PC-3 (cell line): ENCODE measurements around the gene SOS1.

Experiments
- EZH2 ChIP-seq: fragments of 300-600 bp; sonication (generic); IDR thresholded peaks from one replicate; pipeline ENCODE4 v1.6.1; 2017; ENCODE audit warnings: antibody characterized with exemption, mild to moderate bottlenecking, low read length; ENCODE audit not compliant: unreplicated experiment
- EZH2phosphoT487 ChIP-seq: fragments of 300-600 bp; sonication (generic); IDR thresholded peaks from 2 replicates; pipeline ENCODE4 v1.6.1; 2018; ENCODE audit warnings: mild to moderate bottlenecking, antibody characterized with exemption, low read length, borderline replicate concordance
- TF ChIP-seq, protein P1 (sequence below): fragments of 300-600 bp; sonication (generic); conservative IDR thresholded peaks from 2 replicates; pipeline ENCODE4 v1.5.1; 2017; ENCODE audit warnings: antibody characterized with exemption, low read depth, mild to moderate bottlenecking, low read length

DNA sequence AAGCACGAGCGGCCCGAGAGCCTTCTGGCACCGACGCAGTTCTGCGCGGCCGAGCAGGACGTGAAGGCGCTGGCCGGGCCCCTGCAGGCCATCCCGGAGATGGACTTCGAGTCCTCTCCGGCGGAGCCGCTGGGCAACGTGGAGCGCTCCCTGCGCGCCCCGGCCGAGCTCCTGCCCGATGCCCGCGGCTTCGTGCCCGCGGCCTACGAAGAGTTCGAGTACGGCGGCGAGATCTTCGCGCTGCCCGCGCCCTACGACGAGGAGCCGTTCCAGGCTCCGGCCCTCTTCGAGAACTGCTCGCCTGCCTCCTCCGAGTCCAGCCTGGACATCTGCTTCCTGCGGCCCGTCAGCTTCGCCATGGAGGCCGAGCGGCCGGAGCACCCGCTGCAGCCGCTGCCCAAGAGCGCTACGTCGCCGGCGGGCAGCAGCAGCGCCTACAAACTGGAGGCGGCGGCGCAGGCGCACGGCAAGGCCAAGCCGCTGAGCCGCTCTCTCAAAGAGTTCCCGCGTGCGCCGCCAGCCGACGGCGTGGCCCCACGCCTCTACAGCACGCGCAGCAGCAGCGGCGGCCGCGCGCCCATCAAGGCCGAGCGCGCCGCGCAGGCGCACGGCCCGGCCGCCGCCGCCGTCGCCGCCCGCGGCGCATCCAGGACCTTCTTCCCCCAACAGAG, 160.8 kb downstream of the SOS1 start:
- TF ChIP-seq, protein P1, sequence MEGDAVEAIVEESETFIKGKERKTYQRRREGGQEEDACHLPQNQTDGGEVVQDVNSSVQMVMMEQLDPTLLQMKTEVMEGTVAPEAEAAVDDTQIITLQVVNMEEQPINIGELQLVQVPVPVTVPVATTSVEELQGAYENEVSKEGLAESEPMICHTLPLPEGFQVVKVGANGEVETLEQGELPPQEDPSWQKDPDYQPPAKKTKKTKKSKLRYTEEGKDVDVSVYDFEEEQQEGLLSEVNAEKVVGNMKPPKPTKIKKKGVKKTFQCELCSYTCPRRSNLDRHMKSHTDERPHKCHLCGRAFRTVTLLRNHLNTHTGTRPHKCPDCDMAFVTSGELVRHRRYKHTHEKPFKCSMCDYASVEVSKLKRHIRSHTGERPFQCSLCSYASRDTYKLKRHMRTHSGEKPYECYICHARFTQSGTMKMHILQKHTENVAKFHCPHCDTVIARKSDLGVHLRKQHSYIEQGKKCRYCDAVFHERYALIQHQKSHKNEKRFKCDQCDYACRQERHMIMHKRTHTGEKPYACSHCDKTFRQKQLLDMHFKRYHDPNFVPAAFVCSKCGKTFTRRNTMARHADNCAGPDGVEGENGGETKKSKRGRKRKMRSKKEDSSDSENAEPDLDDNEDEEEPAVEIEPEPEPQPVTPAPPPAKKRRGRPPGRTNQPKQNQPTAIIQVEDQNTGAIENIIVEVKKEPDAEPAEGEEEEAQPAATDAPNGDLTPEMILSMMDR, result no peak
- TF ChIP-seq EZH2 (no peak), EZH2phosphoT487 (no peak)
